ENCODE results near the gene GLTP.
"Not testable (repeated sequence)": the region's sequence is repeated elsewhere in the genome, so short reads cannot be mapped to it uniquely, and the experiment has no call there.

GLTP gene

GRCh38 chr12:109880043-109880931, at the start of gene GLTP:
TSS of gene GLTP (minus strand) at chr12:109880541. CDS start at chr12:109880374, 167 bp downstream.
- DNase-seq, result peak; percentile 92 to 93

GRCh38 chr12:109929326-109929725, 49.0 kb upstream of the GLTP start:
- DNase-seq, result not testable (repeated sequence)

- no peak for DNase-seq
These were observed 47.8 kb upstream of the GLTP start for GRCh38 chr12:109928058-109928656.

- peak; percentile 39 to 53 for DNase-seq
These were observed 47.3 kb upstream of the GLTP start for GRCh38 chr12:109927622-109928021.

GRCh38 chr12:109926488-109927210, 46.3 kb upstream of the GLTP start:
- DNase-seq, result no peak

- no peak for DNase-seq
These were observed 45.7 kb upstream of the GLTP start for GRCh38 chr12:109926016-109926415.

GRCh38 chr12:109925185-109925840, 45.0 kb upstream of the GLTP start:
- no peak for DNase-seq

- no peak for DNase-seq
These were observed 43.3 kb upstream of the GLTP start for GRCh38 chr12:109923481-109924245.

- no peak for DNase-seq
These were observed 42.7 kb upstream of the GLTP start for GRCh38 chr12:109923038-109923437.

- no peak for DNase-seq
These were observed 41.6 kb upstream of the GLTP start for GRCh38 chr12:109921982-109922381.

- no peak for DNase-seq
These were observed 40.0 kb upstream of the GLTP start for GRCh38 chr12:109920261-109920780.

GRCh38 chr12:109919456-109919855, 39.1 kb upstream of the GLTP start:
- DNase-seq, result no peak

- no peak for DNase-seq
These were observed 35.7 kb upstream of the GLTP start for GRCh38 chr12:109916045-109916444.

- no peak for DNase-seq
These were observed 35.1 kb upstream of the GLTP start for GRCh38 chr12:109915171-109916040.

- no peak for DNase-seq
These were observed 34.1 kb upstream of the GLTP start for GRCh38 chr12:109914461-109914860.

GRCh38 chr12:109912855-109913321, 32.5 kb upstream of the GLTP start:
- no peak for DNase-seq

GRCh38 chr12:109910969-109911348, 30.6 kb upstream of the GLTP start:
- DNase-seq, result peak in 1 of 2 donors; percentile 17

GRCh38 chr12:109910254-109910968, 30.1 kb upstream of the GLTP start:
- DNase-seq, result no peak

- DNase-seq, result no peak
These were observed 25.0 kb upstream of the GLTP start for GRCh38 chr12:109905301-109905700.

GRCh38 chr12:109902891-109903418, 22.6 kb upstream of the GLTP start:
- DNase-seq, result no peak

Data from CD4-positive, alpha-beta T cell treated with Interleukin-1 beta for 1 hour (primary cell).